GM23248 (cell line): ENCODE results near the gene C6orf15.

Experiments
- EZH2 ChIP-seq: fragments of 200-600 bp; sonication (generic); IDR thresholded peaks from 2 replicates; pipeline ENCODE4 v1.6.1; 2018; ENCODE audit warnings: antibody characterized with exemption, mild to moderate bottlenecking; ENCODE audit not compliant: insufficient read depth, poor library complexity, severe bottlenecking
- EZH2phosphoT487 ChIP-seq: fragments of 200-600 bp; sonication (generic); IDR thresholded peaks from 2 replicates; pipeline ENCODE4 v1.6.1; 2018; ENCODE audit warnings: antibody characterized with exemption, moderate library complexity, mild to moderate bottlenecking, low read depth; ENCODE audit not compliant: insufficient read depth

GRCh38 chr6:31142361-31142761 lies 30.0 kb upstream of the C6orf15 start:
- TF ChIP-seq EZH2 (no peak), EZH2phosphoT487 (no peak)
